ENCODE data around the gene RHOB.

The RHOB gene

DNA sequence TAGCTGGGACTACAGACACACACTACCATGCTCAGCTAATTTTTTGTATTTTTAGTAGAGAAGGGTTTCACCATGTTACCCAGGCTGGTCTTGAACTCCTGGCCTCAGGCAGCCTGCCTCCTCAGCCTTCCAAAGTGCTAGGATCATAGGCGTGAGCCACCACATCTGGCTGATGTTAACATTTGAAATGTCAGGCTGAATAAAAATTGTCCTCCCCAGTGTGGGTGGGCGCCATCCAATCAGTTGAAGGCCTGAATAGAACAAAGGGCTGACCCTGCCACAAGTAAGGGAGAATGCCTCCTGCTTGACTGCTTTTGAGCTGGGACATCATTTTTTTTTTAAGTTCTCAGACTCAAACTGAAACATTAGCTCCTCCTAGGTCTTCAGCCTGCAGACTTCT, 21.0 kb upstream of the RHOB start:
- TF ChIP-seq, protein P1, sequence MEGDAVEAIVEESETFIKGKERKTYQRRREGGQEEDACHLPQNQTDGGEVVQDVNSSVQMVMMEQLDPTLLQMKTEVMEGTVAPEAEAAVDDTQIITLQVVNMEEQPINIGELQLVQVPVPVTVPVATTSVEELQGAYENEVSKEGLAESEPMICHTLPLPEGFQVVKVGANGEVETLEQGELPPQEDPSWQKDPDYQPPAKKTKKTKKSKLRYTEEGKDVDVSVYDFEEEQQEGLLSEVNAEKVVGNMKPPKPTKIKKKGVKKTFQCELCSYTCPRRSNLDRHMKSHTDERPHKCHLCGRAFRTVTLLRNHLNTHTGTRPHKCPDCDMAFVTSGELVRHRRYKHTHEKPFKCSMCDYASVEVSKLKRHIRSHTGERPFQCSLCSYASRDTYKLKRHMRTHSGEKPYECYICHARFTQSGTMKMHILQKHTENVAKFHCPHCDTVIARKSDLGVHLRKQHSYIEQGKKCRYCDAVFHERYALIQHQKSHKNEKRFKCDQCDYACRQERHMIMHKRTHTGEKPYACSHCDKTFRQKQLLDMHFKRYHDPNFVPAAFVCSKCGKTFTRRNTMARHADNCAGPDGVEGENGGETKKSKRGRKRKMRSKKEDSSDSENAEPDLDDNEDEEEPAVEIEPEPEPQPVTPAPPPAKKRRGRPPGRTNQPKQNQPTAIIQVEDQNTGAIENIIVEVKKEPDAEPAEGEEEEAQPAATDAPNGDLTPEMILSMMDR (conservative IDR thresholded peaks at IDR 0.05; ENCODE audit: control insufficient read depth, insufficient read depth, low read depth, low read length), result no peak
- H3K4me3 ChIP-seq (ENCODE audit: control insufficient read depth, low read depth, low read length), result no peak overlapping the region
- DNase-seq (ENCODE audit: low read depth), result no peak

DNA sequence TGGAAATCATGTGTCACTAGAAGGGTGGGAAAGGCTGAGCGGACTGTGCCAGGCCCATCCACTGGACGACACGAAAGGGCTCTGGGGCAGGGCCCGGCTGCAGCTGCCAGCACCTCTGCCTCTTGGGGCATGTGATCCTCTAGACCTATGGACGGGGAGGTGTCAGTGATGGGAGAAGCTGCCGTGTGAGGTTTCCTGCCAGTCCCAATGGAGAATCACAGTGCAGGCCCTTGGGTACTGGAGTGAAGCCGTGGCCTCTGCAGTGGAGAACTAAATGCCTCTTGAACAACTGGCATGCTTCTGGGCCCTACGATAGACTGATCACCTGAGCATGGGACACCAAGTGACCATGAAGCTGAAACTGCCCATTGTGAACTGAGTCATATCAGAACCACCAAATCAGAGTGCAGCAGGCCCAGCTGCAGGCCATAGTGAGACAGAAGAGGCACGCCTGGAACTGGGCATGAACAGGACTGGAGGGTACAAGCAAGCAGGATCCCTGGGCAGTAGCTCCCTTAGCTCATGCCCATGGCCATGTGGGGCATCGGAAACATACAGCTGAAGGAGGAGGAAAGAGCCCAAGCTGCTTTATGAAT, 18.8 kb upstream of the RHOB start:
- no peak for DNase-seq (ENCODE audit: low read depth)
- TF ChIP-seq, protein P1 (conservative IDR thresholded peaks at IDR 0.05; ENCODE audit: control insufficient read depth, insufficient read depth, low read depth, low read length), result no peak
- H3K4me3 ChIP-seq (ENCODE audit: control insufficient read depth, low read depth, low read length), result no peak overlapping the region

GRCh38 chr2:20428717-20429490, 18.0 kb upstream of the RHOB start:
- TF ChIP-seq, protein P1 (conservative IDR thresholded peaks at IDR 0.05; ENCODE audit: control insufficient read depth, insufficient read depth, low read depth, low read length), result no peak
- DNase-seq (ENCODE audit: low read depth), result no peak
- H3K4me3 ChIP-seq (ENCODE audit: control insufficient read depth, low read depth, low read length), result no peak overlapping the region

- no peak overlapping the region for H3K4me3 ChIP-seq (ENCODE audit: control insufficient read depth, low read depth, low read length)
- DNase-seq (ENCODE audit: low read depth), result peak; percentile 63
- TF ChIP-seq, protein P1 (conservative IDR thresholded peaks at IDR 0.05; ENCODE audit: control insufficient read depth, insufficient read depth, low read depth, low read length), result no peak
Measured at GRCh38 chr2:20429528-20429927, 17.3 kb upstream of the RHOB start.

- H3K4me3 ChIP-seq (ENCODE audit: control insufficient read depth, low read depth, low read length), result no peak overlapping the region
- DNase-seq (ENCODE audit: low read depth), result no peak
- TF ChIP-seq, protein P1 (conservative IDR thresholded peaks at IDR 0.05; ENCODE audit: control insufficient read depth, insufficient read depth, low read depth, low read length), result no peak
Measured at GRCh38 chr2:20430035-20430434, 16.8 kb upstream of the RHOB start.

DNA sequence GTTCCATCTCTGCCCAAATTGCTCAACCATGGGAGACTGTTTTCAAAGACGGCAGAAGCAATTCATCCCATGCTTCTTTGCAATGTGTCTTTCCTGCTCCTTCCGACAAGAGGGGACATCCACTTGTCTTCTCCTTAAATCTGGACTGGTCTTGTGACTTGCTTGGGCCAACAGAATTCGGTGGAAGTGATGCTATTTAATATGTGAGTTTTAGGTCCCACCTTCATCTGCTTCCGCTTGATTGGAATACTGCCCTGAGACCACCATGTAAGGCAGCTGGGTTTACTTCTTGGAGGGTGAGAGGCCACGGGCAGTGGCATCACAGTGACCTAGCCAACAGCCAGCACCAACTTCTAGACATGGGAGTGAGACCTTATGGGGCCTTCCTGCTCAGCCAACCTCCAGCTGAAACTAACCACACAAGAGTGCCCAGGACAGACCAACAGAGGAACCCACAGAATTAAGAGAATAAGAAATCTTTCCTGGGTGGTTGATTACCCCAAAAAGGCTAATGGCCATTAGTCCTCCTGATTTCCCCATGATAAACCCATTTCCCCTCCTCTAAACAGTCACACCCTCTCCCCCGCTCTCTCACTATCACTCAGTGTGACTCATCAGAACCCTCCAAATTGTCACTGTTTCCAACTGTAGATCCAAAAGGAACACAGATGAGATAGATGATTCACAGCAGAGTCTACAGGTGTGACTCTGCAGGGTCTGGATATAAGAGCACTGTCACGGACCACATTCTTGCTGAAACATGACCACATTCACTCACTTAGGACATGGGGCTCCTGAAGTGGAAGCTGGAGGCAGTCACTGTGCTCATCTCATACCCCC, 16.2 kb upstream of the RHOB start:
- DNase-seq (ENCODE audit: low read depth), result peak; percentile 86
- H3K4me3 ChIP-seq (ENCODE audit: control insufficient read depth, low read depth, low read length), result no peak overlapping the region
- TF ChIP-seq, protein P1 (conservative IDR thresholded peaks at IDR 0.05; ENCODE audit: control insufficient read depth, insufficient read depth, low read depth, low read length), result no peak

All from fibroblast of mammary gland (primary cell).